ENCODE results near the gene DDX43.
A peak's percentile ranks its signal among the peaks of the same experiment; 100 is the strongest.
"Not testable (repeated sequence)": the region's sequence is repeated elsewhere in the genome, so short reads cannot be mapped to it uniquely, and the experiment has no call there.

Gene DDX43

DNA sequence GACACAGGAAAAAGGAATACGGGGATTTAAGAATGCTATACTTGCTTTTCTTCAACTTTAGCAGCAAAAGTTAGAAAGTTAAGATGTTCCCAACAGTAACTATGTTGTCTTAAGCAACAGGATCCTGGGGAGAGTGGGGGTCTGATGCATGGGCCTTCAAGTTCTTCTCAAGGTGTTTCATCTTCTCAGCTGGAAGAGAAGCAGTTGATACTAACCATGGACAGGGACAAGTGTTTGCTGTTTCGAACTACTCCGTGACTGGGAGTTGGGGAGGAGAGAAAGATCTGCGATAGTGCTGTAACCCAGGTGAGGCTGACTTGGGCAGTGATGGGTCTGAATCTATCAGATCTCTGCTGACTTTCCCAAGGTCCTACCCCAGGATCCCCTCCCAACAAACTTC, 26.0 kb upstream of the DDX43 start:
- Histone ChIP-seq H3K9me3 (ENCODE audit: insufficient read depth, low read depth, low read length) (no peaks in the 10 kb centered on the region; the same call in 1 of the 2 replicates), H3K27ac (ENCODE audit: low read depth, low read length) (no peak overlapping the region), H3K4me1 (ENCODE audit: insufficient read depth, low read length) (peaks cover 8% of the 10 kb centered on the region), H3K9ac (ENCODE audit: low read depth, low read length) (no peak overlapping the region), H3K27me3 (ENCODE audit: insufficient read depth, low read length) (no peaks in the 10 kb centered on the region), H3K4me3 (ENCODE audit: low read length) (no peak overlapping the region), H3K36me3 (ENCODE audit: insufficient read depth, low read length) (no peaks in the 10 kb centered on the region)
- 92% methylated on average over 4 of the region's 4 CpGs for WGBS

DNA sequence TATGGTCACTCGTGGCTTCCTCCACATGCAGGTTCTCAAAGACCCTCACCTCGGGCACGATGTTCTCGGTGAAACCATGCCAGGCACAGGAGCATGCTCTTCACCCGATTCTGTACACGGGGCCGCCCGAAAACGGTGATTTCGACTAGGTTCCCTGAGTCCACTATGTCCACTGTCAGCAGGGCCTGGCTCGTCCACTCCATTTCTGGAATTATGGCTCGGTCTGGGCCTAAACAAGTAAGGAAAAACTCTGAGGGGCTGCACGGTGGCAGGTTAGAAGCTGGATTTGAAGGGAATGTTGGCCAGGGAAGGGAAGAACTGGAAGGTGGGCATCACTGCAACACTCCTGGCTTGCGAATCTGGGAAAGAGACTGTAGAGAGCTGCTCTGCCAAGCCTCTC, 25.5 kb upstream of the DDX43 start:
- no peak overlapping the region; the same call in 1 of the 2 replicates for H3K9ac ChIP-seq (ENCODE audit: low read depth, low read length)

DNA sequence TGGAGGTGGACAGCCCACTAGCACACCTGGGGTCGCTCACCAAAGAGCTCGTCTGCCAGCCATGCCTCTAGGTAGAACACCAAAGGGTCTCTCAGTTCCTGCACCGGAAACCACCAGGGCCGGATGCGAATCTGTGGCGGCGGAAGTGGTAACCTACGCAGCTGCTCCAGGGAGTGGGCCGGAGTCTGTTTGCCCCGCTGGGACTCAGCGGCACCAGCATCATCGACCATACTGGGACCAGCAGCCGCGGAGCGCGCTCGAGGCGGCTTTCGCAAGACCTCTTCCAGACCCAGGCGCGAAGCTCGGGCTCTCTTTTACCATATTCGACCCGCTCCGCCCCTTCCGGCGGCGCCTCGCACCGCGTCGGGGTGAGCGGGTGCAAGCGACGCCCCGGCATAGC, 25.1 kb upstream of the DDX43 start, which contains the start of gene OOEP:
Gene OOEP, minus strand, starts transcription at position 335 of the 400 bp plus-strand sequence. Its CDS starts 105 bp downstream, at position 230.
- Histone ChIP-seq H3K27ac (ENCODE audit: low read depth, low read length) (no peak within 1 kb of the TSS), H3K4me3 (ENCODE audit: low read length) (no peak within 1 kb of the TSS), H3K4me1 (ENCODE audit: insufficient read depth, low read length) (peaks cover 8% of the 10 kb centered on the region), H3K9ac (ENCODE audit: low read depth, low read length) (no peak within 1 kb of the TSS; the same call in 1 of the 2 replicates), H3K27me3 (ENCODE audit: insufficient read depth, low read length) (no peaks in the 10 kb centered on the region), H3K9me3 (ENCODE audit: insufficient read depth, low read depth, low read length) (no peaks in the 10 kb centered on the region; the same call in 1 of the 2 replicates), H3K36me3 (ENCODE audit: insufficient read depth, low read length) (no peaks in the 10 kb centered on the region)
- 97% methylated on average over 36 of the region's 36 CpGs for WGBS

More for the DNA sequence above, 25.5 kb upstream of the DDX43 start:
- WGBS, result 96% methylated on average over 14 of the region's 14 CpGs
- Histone ChIP-seq H3K4me3 (ENCODE audit: low read length) (no peak overlapping the region), H3K27me3 (ENCODE audit: insufficient read depth, low read length) (no peaks in the 10 kb centered on the region), H3K4me1 (ENCODE audit: insufficient read depth, low read length) (peaks cover 8% of the 10 kb centered on the region), H3K27ac (ENCODE audit: low read depth, low read length) (no peak overlapping the region), H3K9me3 (ENCODE audit: insufficient read depth, low read depth, low read length) (no peaks in the 10 kb centered on the region; the same call in 1 of the 2 replicates), H3K36me3 (ENCODE audit: insufficient read depth, low read length) (no peaks in the 10 kb centered on the region)

DNA sequence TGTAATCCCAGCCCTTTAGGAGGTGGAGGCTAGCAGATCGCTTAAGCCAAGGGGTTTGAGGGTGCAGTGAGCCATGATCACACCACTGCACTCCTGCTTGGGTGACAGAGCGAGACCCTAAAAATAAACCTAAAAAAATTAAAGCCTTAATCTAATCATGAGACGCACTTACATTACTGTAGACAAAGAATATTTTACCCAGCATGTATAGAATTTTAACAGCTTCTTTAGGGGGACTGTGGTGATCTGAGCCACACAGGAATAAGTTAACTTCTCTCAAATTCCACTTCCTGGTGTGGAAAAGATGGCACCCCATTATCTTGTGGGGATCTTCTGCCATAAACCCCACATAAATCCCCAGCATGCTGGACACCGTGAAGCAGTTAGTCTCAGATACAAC, 22.6 kb upstream of the DDX43 start:
- Histone ChIP-seq H3K27me3 (ENCODE audit: insufficient read depth, low read length) (no peaks in the 10 kb centered on the region), H3K36me3 (ENCODE audit: insufficient read depth, low read length) (no peaks in the 10 kb centered on the region), H3K4me1 (ENCODE audit: insufficient read depth, low read length) (peaks cover 8% of the 10 kb centered on the region), H3K27ac (ENCODE audit: low read depth, low read length) (no peak overlapping the region), H3K4me3 (ENCODE audit: low read length) (no peak overlapping the region), H3K9ac (ENCODE audit: low read depth, low read length) (no peak overlapping the region), H3K9me3 (ENCODE audit: insufficient read depth, low read depth, low read length) (no peaks in the 10 kb centered on the region; the same call in 1 of the 2 replicates)
- 99% methylated on average over 4 of the region's 4 CpGs for WGBS

DNA sequence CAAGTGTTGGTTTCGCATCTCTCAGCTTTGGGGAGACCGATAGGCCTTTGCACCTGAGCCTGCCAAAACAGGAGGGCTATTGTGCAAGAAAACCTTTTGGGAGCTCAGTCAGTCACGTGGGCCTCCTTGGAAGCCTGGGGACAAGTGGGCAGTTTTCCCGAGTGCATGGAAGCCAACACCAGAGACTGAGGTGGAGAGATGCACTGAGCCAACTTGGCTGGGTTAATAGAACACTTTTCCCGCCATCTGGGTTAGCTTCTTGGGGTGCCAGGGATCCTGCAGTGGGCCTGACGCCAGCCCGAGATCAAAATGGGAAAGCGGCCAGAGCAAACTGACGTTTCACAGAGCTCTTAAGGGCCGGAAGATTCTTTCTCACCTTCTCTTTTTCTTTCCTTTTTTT, 22.1 kb upstream of the DDX43 start:
- Histone ChIP-seq H3K9me3 (ENCODE audit: insufficient read depth, low read depth, low read length) (no peaks in the 10 kb centered on the region; the same call in 1 of the 2 replicates), H3K36me3 (ENCODE audit: insufficient read depth, low read length) (no peaks in the 10 kb centered on the region), H3K27me3 (ENCODE audit: insufficient read depth, low read length) (no peaks in the 10 kb centered on the region), H3K27ac (ENCODE audit: low read depth, low read length) (no peak overlapping the region), H3K4me1 (ENCODE audit: insufficient read depth, low read length) (peaks cover 8% of the 10 kb centered on the region), H3K4me3 (ENCODE audit: low read length) (no peak overlapping the region), H3K9ac (ENCODE audit: low read depth, low read length) (no peak overlapping the region)
- 92% methylated on average over 10 of the region's 10 CpGs for WGBS

DNA sequence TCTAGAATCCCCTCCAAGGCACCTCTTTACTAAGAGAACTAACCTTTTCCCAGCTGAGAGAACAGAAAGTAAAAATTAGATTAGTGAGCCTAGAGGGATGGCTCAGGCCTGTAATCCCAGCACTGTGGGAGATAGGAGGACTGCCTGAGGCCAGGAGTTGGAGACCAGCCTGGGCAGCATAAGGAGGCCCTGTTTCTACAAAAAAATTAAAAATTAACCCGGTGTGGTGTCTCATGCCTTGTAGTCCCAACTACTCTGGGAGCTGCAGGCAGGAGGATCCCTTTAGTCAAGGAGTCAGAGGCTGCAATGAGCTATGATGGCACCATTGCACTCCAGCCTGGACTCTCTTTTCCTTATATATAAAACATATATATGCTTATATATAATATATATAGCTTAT, 19.4 kb upstream of the DDX43 start:
- no peak overlapping the region for H3K9ac ChIP-seq (ENCODE audit: low read depth, low read length)
- no peaks in the 10 kb centered on the region for H3K36me3 ChIP-seq (ENCODE audit: insufficient read depth, low read length)
- H3K27me3 ChIP-seq (ENCODE audit: insufficient read depth, low read length), result no peaks in the 10 kb centered on the region
- H3K27ac ChIP-seq (ENCODE audit: low read depth, low read length), result no peak overlapping the region
- no peaks in the 10 kb centered on the region for H3K4me1 ChIP-seq (ENCODE audit: insufficient read depth, low read length)
- WGBS, result 93% methylated on average over 1 of the region's 1 CpG
- no peaks in the 10 kb centered on the region; the same call in 1 of the 2 replicates for H3K9me3 ChIP-seq (ENCODE audit: insufficient read depth, low read depth, low read length)
- no peak overlapping the region for H3K4me3 ChIP-seq (ENCODE audit: low read length)

DNA sequence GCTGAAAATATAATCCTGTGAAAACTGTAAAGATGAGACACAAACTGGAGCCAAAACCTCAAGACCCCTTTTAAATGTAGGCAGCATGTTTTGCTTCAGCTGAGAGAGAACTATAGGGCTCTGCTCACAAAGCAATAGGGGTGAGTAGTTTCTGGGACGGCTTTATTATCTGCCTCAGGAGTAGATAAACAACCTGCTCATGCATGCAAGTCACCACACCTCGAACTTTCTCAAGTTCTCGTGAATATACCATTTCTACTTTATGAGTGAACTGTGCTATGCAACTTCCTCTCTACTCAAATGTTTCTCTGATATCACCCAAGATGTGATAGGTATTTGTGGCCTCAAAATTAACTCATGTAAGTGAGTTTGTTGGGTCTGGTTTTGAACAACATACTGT, 17.4 kb upstream of the DDX43 start:
- H3K4me1 ChIP-seq (ENCODE audit: insufficient read depth, low read length), result no peaks in the 10 kb centered on the region
- WGBS, result 85% methylated on average over 3 of the region's 3 CpGs
- H3K36me3 ChIP-seq (ENCODE audit: insufficient read depth, low read length), result no peaks in the 10 kb centered on the region
- H3K9ac ChIP-seq (ENCODE audit: low read depth, low read length), result no peak overlapping the region
- no peaks in the 10 kb centered on the region; the same call in 1 of the 2 replicates for H3K9me3 ChIP-seq (ENCODE audit: insufficient read depth, low read depth, low read length)
- no peaks in the 10 kb centered on the region for H3K27me3 ChIP-seq (ENCODE audit: insufficient read depth, low read length)
- no peak overlapping the region for H3K4me3 ChIP-seq (ENCODE audit: low read length)
- H3K27ac ChIP-seq (ENCODE audit: low read depth, low read length), result no peak overlapping the region

DNA sequence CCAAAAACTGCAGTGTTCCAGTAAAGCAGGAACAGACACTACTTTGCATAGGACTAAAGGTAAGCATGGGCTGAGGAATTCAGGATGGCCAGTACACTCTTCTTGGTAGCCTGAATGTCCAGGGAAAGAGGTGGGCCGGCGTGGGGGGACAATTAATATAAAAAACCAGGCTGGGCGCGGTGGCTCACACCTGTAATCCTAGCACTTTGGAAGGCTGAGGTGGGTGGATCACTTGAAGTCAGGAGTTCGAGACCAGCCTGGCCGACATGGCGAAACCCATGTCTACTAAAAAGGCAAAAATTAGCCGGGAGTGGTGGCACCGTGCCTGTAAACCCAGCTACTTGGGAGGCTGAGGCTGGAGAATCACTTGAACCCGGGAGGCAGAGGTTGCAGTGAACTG, 13.1 kb upstream of the DDX43 start:
- WGBS, result 95% methylated on average over 10 of the region's 10 CpGs
- not testable (repeated sequence) for H3K4me1 ChIP-seq (ENCODE audit: insufficient read depth, low read length); H3K27ac ChIP-seq (ENCODE audit: low read depth, low read length); H3K27me3 ChIP-seq (ENCODE audit: insufficient read depth, low read length); H3K9ac ChIP-seq (ENCODE audit: low read depth, low read length); H3K9me3 ChIP-seq (ENCODE audit: insufficient read depth, low read depth, low read length); H3K4me3 ChIP-seq (ENCODE audit: low read length); H3K36me3 ChIP-seq (ENCODE audit: insufficient read depth, low read length)

DNA sequence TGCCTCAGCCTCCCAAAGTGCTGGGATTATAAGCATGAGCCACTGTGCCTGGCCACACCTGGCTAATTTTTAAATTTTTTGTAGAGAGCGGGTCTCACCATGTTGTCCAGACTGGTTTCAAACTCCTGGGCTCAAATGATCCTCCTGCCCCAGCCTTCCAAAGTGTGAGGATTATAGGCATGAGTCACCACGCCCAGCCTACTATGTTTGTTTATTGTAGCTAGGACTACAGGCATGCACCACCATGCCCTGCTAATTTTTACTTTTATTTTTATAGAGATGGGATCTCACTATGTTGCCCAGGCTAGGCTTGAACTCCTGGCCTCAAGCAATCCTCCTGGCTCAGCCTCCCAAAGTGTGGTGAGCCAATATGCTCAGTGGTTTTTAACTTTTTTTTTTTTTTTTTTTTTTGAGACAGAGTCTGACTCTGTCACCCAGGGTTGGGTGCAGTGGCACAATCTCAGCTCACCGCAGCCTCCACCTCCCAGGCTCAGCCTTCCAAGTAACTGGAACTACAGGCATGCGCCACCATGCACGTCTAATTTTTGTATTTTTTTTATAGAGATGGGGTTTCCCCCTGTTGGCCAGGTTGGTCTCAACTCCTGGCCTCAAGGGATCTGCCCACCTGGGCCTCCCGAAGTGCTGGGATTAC, 12.0 kb upstream of the DDX43 start:
- no peak overlapping the region for H3K27ac ChIP-seq (ENCODE audit: low read depth, low read length)
- no peaks in the 10 kb centered on the region for H3K36me3 ChIP-seq (ENCODE audit: insufficient read depth, low read length)
- H3K9me3 ChIP-seq (ENCODE audit: insufficient read depth, low read depth, low read length), result no peaks in the 10 kb centered on the region
- H3K27me3 ChIP-seq (ENCODE audit: insufficient read depth, low read length), result no peaks in the 10 kb centered on the region
- no peak overlapping the region for H3K4me3 ChIP-seq (ENCODE audit: low read length)
- 97% methylated on average over 6 of the region's 6 CpGs for whole genome bisulfite sequencing
- H3K9ac ChIP-seq (ENCODE audit: low read depth, low read length), result no peak overlapping the region
- H3K4me1 ChIP-seq (ENCODE audit: insufficient read depth, low read length), result no peaks in the 10 kb centered on the region

DNA sequence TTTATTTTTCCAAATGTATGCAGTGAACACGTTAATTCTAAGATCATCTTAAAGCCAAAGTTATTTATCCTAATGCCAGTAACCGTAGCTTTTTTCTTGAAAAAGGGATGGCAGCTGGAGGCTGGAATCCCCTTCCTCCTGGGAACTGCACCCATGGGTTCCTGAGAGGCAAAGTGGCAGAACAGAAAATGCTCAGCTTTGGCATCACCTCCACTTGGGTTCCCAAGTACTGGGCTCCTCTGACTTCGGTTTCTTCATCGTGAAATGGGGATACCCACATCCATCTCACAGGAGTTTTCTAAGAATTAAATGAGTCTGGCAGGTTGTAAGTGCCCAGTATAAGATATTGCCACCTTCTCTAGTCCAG, 6.2 kb upstream of the DDX43 start:
- no peak overlapping the region for H3K27ac ChIP-seq (ENCODE audit: low read depth, low read length)

DNA sequence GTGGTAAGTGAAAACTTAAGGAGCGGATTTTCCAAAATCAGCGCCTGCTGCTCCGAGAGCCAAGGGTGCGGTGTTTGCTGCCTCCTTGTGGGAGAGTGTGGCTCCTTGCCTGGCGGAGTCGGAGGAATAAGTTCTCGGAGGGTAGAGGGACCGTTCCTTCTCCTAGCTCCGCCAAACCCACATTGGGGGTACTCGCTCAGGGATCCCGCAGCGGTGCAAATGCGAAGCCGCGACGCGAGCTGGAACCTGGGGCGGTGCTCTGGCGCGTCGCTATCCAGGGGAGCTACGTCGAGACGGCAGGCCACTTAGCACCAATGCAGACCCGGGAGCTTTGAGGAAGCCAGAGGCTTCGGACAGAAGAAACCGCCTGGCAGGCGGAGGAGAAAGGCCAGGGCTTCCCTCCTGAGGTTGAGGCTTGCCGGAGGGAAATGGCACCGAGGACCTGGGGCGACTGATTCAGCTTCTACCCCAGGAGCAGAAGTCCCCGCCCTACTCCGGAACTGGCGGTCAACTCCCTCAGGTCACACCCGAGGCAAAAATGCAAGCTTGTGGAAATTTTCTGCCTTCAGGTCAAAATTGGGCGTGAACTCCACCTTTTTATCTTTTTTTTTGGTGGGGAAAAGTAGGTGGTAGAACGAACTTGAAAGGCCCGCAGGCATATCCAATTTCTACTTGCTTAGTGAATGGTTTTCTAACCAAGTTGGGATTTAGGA, 5.7 kb upstream of the DDX43 start:
- Histone ChIP-seq H3K4me1 (ENCODE audit: insufficient read depth, low read length) (peaks cover 14% of the 10 kb centered on the region), H3K36me3 (ENCODE audit: insufficient read depth, low read length) (no peaks in the 10 kb centered on the region), H3K27ac (ENCODE audit: low read depth, low read length) (peak overlapping the region; percentile 48; the same call in 1 of the 2 replicates), H3K27me3 (ENCODE audit: insufficient read depth, low read length) (no peaks in the 10 kb centered on the region), H3K9ac (ENCODE audit: low read depth, low read length) (peak overlapping the region; percentile 69), H3K9me3 (ENCODE audit: insufficient read depth, low read depth, low read length) (no peaks in the 10 kb centered on the region), H3K4me3 (ENCODE audit: low read length) (peak overlapping the region; percentile 57)
- WGBS, result 2% methylated on average over 38 of the region's 38 CpGs

More for the DNA sequence above, 6.2 kb upstream of the DDX43 start:
- Histone ChIP-seq H3K4me3 (ENCODE audit: low read length) (peak overlapping the region; percentile 57), H3K4me1 (ENCODE audit: insufficient read depth, low read length) (peaks cover 14% of the 10 kb centered on the region), H3K36me3 (ENCODE audit: insufficient read depth, low read length) (no peaks in the 10 kb centered on the region), H3K9ac (ENCODE audit: low read depth, low read length) (peak overlapping the region; percentile 69; the same call in 1 of the 2 replicates), H3K9me3 (ENCODE audit: insufficient read depth, low read depth, low read length) (no peaks in the 10 kb centered on the region), H3K27me3 (ENCODE audit: insufficient read depth, low read length) (no peaks in the 10 kb centered on the region)
- WGBS, result 43% methylated on average over 4 of the region's 4 CpGs
